Bronchial epithelial cell (primary cell): Measurements from ENCODE around the gene ATE1. TPM values are rescaled to one million over a fixed set of nuclear protein-coding genes. Genes with fewer than 3 reads are reported as not detected.

Source experiments
- DNase-seq: peaks from one replicate; pipeline ENCODE4 v3.0.0-alpha.2; 2010; ENCODE audit warnings: low read depth
- FAIRE-seq: peaks from 2 replicates; lab custom pipeline; 2011; peaks lifted over from hg19 to GRCh38; lab: Jason Lieb, UNC
- H3K27me3 ChIP-seq: 2 replicates; pipeline ENCODE4 v1.5.1; 2011; ENCODE audit warnings: low read length; ENCODE audit not compliant: control insufficient read depth, insufficient read depth
- H3K36me3 ChIP-seq: 2 replicates; pipeline ENCODE4 v1.5.1; 2011; ENCODE audit warnings: low read length; ENCODE audit not compliant: control insufficient read depth, insufficient read depth
- H3K4me3 ChIP-seq: 2 replicates; pipeline ENCODE4 v1.5.1; 2011; ENCODE audit warnings: mild to moderate bottlenecking, low read depth, low read length, control low read depth
- total RNA-seq: library from RNA; depleted of rRNA; stranded (reverse); fragments of >200 nt; gene quantifications from 2 replicates; pipeline ENCODE4 v1.2.1, GENCODE V29; 2014
- TF ChIP-seq, protein P1 (sequence below): IDR thresholded peaks from 2 replicates; pipeline ENCODE4 v1.5.1; 2011; ENCODE audit warnings: mild to moderate bottlenecking, moderate library complexity, low read length, control low read depth, inconsistent platforms; ENCODE audit not compliant: insufficient read depth, severe bottlenecking

ATE1 gene
- total RNA-seq, 1 donor from 2014 or later: 17.9 TPM

DNA sequence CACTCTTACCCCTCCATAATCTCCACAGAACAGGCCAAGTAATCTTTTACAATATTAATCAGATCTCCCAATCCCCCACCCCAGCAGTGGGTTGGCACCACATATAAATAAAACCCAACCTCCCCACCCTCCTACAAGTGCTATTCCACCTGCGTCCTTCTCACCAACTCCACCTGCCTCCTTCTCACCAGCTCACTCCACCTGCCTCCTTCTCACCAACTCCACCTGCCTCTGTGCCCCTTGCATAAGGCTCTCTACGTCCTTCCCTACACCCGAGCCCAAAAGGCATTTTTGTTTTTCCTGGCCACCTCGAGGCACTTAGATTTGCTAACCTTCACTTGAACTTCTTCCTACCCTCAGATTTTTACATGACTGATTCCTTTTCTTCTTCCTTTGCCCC lies 89.7 kb downstream of the ATE1 start:
- no peak overlapping the region for H3K4me3 ChIP-seq
- FAIRE-seq: no peak
- H3K36me3 ChIP-seq: no peaks in the 10 kb centered on the region
- H3K27me3 ChIP-seq: no peaks in the 10 kb centered on the region
- TF ChIP-seq, protein P1, sequence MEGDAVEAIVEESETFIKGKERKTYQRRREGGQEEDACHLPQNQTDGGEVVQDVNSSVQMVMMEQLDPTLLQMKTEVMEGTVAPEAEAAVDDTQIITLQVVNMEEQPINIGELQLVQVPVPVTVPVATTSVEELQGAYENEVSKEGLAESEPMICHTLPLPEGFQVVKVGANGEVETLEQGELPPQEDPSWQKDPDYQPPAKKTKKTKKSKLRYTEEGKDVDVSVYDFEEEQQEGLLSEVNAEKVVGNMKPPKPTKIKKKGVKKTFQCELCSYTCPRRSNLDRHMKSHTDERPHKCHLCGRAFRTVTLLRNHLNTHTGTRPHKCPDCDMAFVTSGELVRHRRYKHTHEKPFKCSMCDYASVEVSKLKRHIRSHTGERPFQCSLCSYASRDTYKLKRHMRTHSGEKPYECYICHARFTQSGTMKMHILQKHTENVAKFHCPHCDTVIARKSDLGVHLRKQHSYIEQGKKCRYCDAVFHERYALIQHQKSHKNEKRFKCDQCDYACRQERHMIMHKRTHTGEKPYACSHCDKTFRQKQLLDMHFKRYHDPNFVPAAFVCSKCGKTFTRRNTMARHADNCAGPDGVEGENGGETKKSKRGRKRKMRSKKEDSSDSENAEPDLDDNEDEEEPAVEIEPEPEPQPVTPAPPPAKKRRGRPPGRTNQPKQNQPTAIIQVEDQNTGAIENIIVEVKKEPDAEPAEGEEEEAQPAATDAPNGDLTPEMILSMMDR: no peak
- DNase-seq: no peak

DNA sequence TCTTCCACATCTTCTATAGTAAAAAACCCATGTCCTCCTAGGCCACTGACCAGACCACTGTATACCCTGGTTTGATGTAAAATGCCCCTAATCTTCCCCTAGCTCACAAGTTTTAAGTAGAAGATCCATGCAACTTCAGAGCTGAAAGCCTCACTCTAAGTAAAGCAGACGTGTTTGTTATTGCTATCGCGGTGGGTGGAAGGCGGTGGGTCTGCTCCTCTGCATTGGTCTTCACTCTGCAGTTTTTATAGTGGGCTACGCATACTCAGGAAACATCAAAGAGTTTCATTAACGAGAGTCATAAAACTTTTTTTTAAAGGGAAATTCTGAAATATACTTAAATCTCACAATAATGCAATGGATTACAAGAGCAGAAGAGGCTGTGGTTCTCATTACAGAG lies 91.7 kb downstream of the ATE1 start:
- no peak overlapping the region for H3K4me3 ChIP-seq
- H3K36me3 ChIP-seq: no peaks in the 10 kb centered on the region
- TF ChIP-seq, protein P1: no peak
- DNase-seq: no peak
- no peaks in the 10 kb centered on the region for H3K27me3 ChIP-seq
- no peak for FAIRE-seq

DNA sequence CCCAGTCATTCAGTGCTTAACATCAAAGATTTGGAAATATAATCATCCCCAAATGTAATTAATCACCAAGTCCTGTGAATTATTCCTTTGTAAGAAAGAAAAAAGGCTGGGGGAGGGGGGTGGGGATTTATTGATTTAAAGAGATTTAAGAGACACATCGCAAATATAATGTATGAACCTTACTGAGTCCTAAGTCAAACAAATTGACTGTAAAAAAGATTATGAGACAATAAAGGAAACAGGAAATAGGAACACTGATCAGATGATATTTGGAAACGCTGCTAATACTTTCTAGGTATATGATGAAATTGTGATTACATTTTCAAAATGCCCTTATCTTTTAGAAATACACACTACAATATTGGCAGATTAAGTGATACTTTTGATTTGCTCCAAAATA lies 92.5 kb downstream of the ATE1 start:
- Histone ChIP-seq H3K27me3 (no peaks in the 10 kb centered on the region), H3K36me3 (no peaks in the 10 kb centered on the region), H3K4me3 (no peak overlapping the region)
- FAIRE-seq (no peak), DNase-seq (no peak)
- TF ChIP-seq, protein P1: no peak

DNA sequence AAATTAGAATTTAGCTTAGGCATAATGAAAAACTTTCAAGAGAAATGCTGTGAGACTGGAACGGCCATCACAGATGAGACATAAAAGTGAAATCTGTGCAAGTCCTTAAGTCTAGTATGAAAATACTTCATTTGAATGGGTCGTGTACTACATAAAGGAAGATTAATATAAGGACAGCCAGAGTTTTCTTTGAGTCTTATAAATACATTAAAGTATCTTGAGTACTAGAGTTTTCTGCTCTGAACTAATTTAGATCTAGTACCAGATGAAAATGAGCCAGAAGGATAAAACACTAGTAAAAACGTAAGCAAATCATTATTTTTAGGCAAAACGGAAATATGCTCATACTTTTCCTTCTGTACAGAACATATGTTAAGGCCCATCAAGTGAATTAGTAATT lies 93.1 kb downstream of the ATE1 start:
- H3K4me3 ChIP-seq: no peak overlapping the region
- no peaks in the 10 kb centered on the region for H3K36me3 ChIP-seq
- no peak for FAIRE-seq
- H3K27me3 ChIP-seq: no peaks in the 10 kb centered on the region
- TF ChIP-seq, protein P1: no peak
- no peak for DNase-seq

DNA sequence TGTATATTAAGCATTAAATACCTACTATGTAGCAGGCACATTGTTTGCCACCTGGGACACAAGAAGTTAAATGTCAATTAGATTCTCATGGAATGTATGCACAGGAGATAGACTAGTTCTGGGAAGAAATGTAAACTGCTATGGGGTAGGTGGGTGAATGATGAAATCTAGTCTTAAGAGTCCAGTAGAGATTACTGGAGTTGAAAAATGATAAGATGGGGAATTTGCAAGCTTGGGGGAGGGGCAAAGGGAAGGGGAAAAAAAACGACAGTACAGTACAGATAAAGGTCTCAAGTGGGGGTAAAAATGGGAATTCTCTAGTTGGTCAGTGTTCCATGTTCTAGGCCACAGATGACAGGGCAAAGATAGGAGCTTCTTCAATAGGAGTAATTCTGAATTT lies 94.4 kb downstream of the ATE1 start:
- FAIRE-seq (no peak), DNase-seq (no peak)
- Histone ChIP-seq H3K4me3 (no peak overlapping the region), H3K36me3 (no peaks in the 10 kb centered on the region), H3K27me3 (no peaks in the 10 kb centered on the region)
- TF ChIP-seq, protein P1: no peak

DNA sequence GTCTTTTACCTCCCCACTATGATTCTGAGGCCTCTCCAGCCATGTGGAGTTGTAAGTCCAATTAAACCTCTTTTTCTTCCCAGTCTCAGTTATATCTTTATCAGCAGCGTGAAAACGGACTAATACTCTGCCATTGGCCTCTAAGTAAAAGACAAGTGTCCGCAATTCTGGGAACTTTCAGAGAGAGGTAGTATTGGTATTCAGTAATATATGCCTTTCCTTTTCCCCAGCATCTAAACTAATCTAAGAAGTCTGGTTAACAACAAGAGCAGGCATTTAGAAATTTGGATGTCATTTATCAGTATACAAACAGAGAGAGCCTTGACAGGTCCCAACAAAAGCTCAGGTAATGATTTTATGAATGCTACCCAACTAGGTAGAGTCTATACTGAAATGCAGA lies 95.2 kb downstream of the ATE1 start:
- FAIRE-seq (no peak), DNase-seq (no peak)
- H3K4me3 ChIP-seq: no peak overlapping the region
- no peaks in the 10 kb centered on the region for H3K27me3 ChIP-seq
- TF ChIP-seq, protein P1: no peak
- H3K36me3 ChIP-seq: no peaks in the 10 kb centered on the region
